ENCODE measurements around the gene SEMA3B.
A peak's percentile ranks its signal among the peaks of the same experiment; 100 is the strongest.

- TF ChIP-seq RCOR1 (IDR thresholded peaks at IDR 0.05; ENCODE audit: insufficient replicate concordance, low read length) (no peak), CTCF (conservative IDR thresholded peaks at IDR 0.05; ENCODE audit: low read depth, low read length) (no peak), POLR2A (IDR thresholded peaks at IDR 0.05; ENCODE audit: low read depth, low read length) (no peak), USF2 (IDR thresholded peaks at IDR 0.05; ENCODE audit: low read depth, low read length) (no peak), RAD21 (IDR thresholded peaks at IDR 0.05; ENCODE audit: low read length) (no peak), FOS (IDR thresholded peaks at IDR 0.05; ENCODE audit: low read depth, low read length) (peak; percentile 57), CHD1 (IDR thresholded peaks at IDR 0.05; ENCODE audit: low read depth, low read length) (no peak), MAZ (IDR thresholded peaks at IDR 0.05; ENCODE audit: borderline replicate concordance, low read depth, low read length) (peak; percentile 52; the same call in 1 of the 2 replicates), ELK1 (IDR thresholded peaks at IDR 0.05; ENCODE audit: borderline replicate concordance, low read depth, low read length) (no peak), RFX5 (IDR thresholded peaks at IDR 0.05; ENCODE audit: low read depth, low read length) (no peak), MAFK (IDR thresholded peaks at IDR 0.05; ENCODE audit: low read depth, low read length) (no peak)
These were observed 1.0 kb downstream of the SEMA3B start for GRCh38 chr3:50269977-50270413.
